ENCODE measurements around the gene ASPSCR1.

Gene ASPSCR1

GRCh38 chr17:82022310-82022980 lies 45.0 kb downstream of the ASPSCR1 start, which contains the start of gene CENPX:
TSS of gene CENPX (minus strand) at chr17:82022878. CDS start at chr17:82022861, 17 bp downstream.
- in situ Hi-C loops (cut with MboI; ENCODE audit: low sequenced_read_pairs): no loop called here

- in situ Hi-C loops (cut with MboI; ENCODE audit: low sequenced_read_pairs): no loop called here
Measured at GRCh38 chr17:82022981-82023446, 45.6 kb downstream of the ASPSCR1 start, which contains the start of gene LRRC45. TSS of gene LRRC45 (plus strand) at chr17:82023305. CDS start at chr17:82023644, 339 bp downstream.

GRCh38 chr17:82023447-82024241 lies 46.2 kb downstream of the ASPSCR1 start:
- in situ Hi-C loops (cut with MboI; ENCODE audit: low sequenced_read_pairs): no loop called here

GRCh38 chr17:82024859-82025258 lies 47.4 kb downstream of the ASPSCR1 start:
- in situ Hi-C loops (cut with MboI; ENCODE audit: low sequenced_read_pairs): no loop called here

GRCh38 chr17:82025401-82026107 lies 48.1 kb downstream of the ASPSCR1 start:
- in situ Hi-C loops (cut with MboI; ENCODE audit: low sequenced_read_pairs): no loop called here

- in situ Hi-C loops (cut with MboI; ENCODE audit: low sequenced_read_pairs): no loop called here
Measured at GRCh38 chr17:82028246-82028645, 50.8 kb downstream of the ASPSCR1 start.

GRCh38 chr17:82028966-82029365 lies 51.5 kb downstream of the ASPSCR1 start:
- in situ Hi-C loops (cut with MboI; ENCODE audit: low sequenced_read_pairs): no loop called here

- in situ Hi-C loops (cut with MboI; ENCODE audit: low sequenced_read_pairs): no loop called here
Measured at GRCh38 chr17:82029391-82029790, 52.0 kb downstream of the ASPSCR1 start.

GRCh38 chr17:82029990-82030469 lies 52.6 kb downstream of the ASPSCR1 start:
- in situ Hi-C loops (cut with MboI; ENCODE audit: low sequenced_read_pairs): loop anchor here (10.0 kb wide), 1 partner anchor 125 kb away; no protein-coding TSS in a partner anchor

GRCh38 chr17:82030470-82031302 lies 53.3 kb downstream of the ASPSCR1 start:
- in situ Hi-C loops (cut with MboI; ENCODE audit: low sequenced_read_pairs): loop anchor here (10.0 kb wide), 1 partner anchor 124 kb away; no protein-coding TSS in a partner anchor

- in situ Hi-C loops (cut with MboI; ENCODE audit: low sequenced_read_pairs): loop anchor here (10.0 kb wide), 1 partner anchor 123 kb away; no protein-coding TSS in a partner anchor
Measured at GRCh38 chr17:82031303-82031884, 54.0 kb downstream of the ASPSCR1 start, which contains the start of gene RAC3. TSS of gene RAC3 (plus strand) at chr17:82031678. CDS start at chr17:82031762, 84 bp downstream.

- in situ Hi-C loops (cut with MboI; ENCODE audit: low sequenced_read_pairs): loop anchor here (10.0 kb wide), 1 partner anchor 123 kb away; no protein-coding TSS in a partner anchor
Measured at GRCh38 chr17:82031885-82032627, 54.6 kb downstream of the ASPSCR1 start.

- in situ Hi-C loops (cut with MboI; ENCODE audit: low sequenced_read_pairs): loop anchor here (10.0 kb wide), 1 partner anchor 121 kb away; no protein-coding TSS in a partner anchor
Measured at GRCh38 chr17:82033359-82034085, 56.1 kb downstream of the ASPSCR1 start.

GRCh38 chr17:82034371-82035011 lies 57.1 kb downstream of the ASPSCR1 start:
- in situ Hi-C loops (cut with MboI; ENCODE audit: low sequenced_read_pairs): loop anchor here (10.0 kb wide), 1 partner anchor 120 kb away; no protein-coding TSS in a partner anchor

GRCh38 chr17:82035488-82035887 lies 58.1 kb downstream of the ASPSCR1 start:
- in situ Hi-C loops (cut with MboI; ENCODE audit: low sequenced_read_pairs): loop anchor here (10.0 kb wide), 1 partner anchor 119 kb away; no protein-coding TSS in a partner anchor

- in situ Hi-C loops (cut with MboI; ENCODE audit: low sequenced_read_pairs): loop anchor here (10.0 kb wide), 1 partner anchor 119 kb away; no protein-coding TSS in a partner anchor
Measured at GRCh38 chr17:82035956-82036633, 58.7 kb downstream of the ASPSCR1 start.

Measured in HL-60/S4 (cell line).